GM12878 (cell line): Measurements from ENCODE around the gene MAP1LC3A. TPM values are rescaled to one million over a fixed set of nuclear protein-coding genes. Genes with fewer than 3 reads are reported as not detected.

Source experiments
- ATAC-seq: fragments of 200-7000 bp; cut with Tn5 transposase; 3 replicates; pipeline ENCODE4 v1.9.1; 2020; ENCODE audit warnings: mild to moderate bottlenecking, moderate library complexity
- Bru-seq: library from RNA; stranded (reverse); fragments of 400-500 nt; gene quantifications from one replicate; lab custom pipeline; 2021; lab: Mats Ljungman, UMichigan
- BruChase-seq, 2 experiments: library from RNA; stranded (reverse); fragments of 400-500 nt; gene quantifications; one replicate each; lab custom pipeline; 2021; lab: Mats Ljungman, UMichigan
- BruUV-seq: library from RNA; stranded (reverse); fragments of 400-500 nt; replicated peaks from 2 replicates; lab custom pipeline; 2021; lab: Mats Ljungman, UMichigan
- CTCF ChIA-PET: fragments of 300-600 bp; sonication (Branson Sonifier 250); formaldehyde crosslinking; extraction: SDS; loops from one replicate; lab custom pipeline; 2021; ENCODE audit warnings: inconsistent platforms; lab: Yijun Ruan, JAX
- POLR2A ChIA-PET: fragments of 350-600 bp; formaldehyde crosslinking; extraction: SDS; loops from one replicate; lab custom pipeline; 2021; ENCODE audit warnings: inconsistent platforms; lab: Charles Lee
- RAD21 ChIA-PET: fragments of 300-600 bp; sonication (Branson Sonifier 250); formaldehyde crosslinking; loops from one replicate; lab custom pipeline; 2023; ENCODE audit warnings: antibody characterized with exemption; ENCODE audit not compliant: unreplicated experiment; lab: Charles Lee
- SMC1A ChIA-PET: fragments of 300-600 bp; sonication (Branson Sonifier 250); formaldehyde crosslinking; loops from one replicate; lab custom pipeline; 2023; ENCODE audit not compliant: unreplicated experiment, uncharacterized antibody; lab: Charles Lee
- DNase-seq: peaks from one replicate; pipeline ENCODE4 v3.0.0-alpha.2; 2011; ENCODE audit warnings: low read depth, low spot score
- FAIRE-seq: peaks from 3 replicates; lab custom pipeline; 2011; peaks lifted over from hg19 to GRCh38; lab: Jason Lieb, UNC
- H2AFZ ChIP-seq: 2 replicates; pipeline ENCODE4 v1.6.0; 2011; ENCODE audit warnings: low read depth, low read length, control low read depth; ENCODE audit not compliant: control insufficient read depth
- H3K27ac ChIP-seq: 2 replicates; pipeline ENCODE4 v1.5.1; 2011; ENCODE audit warnings: control low read depth; ENCODE audit not compliant: control insufficient read depth, insufficient read depth
- H3K27me3 ChIP-seq, 2 experiments: replicated peaks in 1 of 2; 2 replicates each; pipeline versions ENCODE4 v1.6.0 to v1.6.1; 2011; ENCODE audit warnings: low read length in 1 of 2; ENCODE audit not compliant: control insufficient read depth in 2 of 2, insufficient read depth in 2 of 2
- H3K36me3 ChIP-seq, 2 experiments: 2 replicates each; pipeline ENCODE4 v1.5.1; 2011; ENCODE audit warnings: low read length in 1 of 2; ENCODE audit not compliant: control insufficient read depth in 2 of 2, insufficient read depth in 2 of 2
- H3K4me1 ChIP-seq: 2 replicates; pipeline ENCODE4 v1.6.1; 2011; ENCODE audit warnings: mild to moderate bottlenecking, low read length, moderate library complexity, mixed read lengths; ENCODE audit not compliant: control insufficient read depth, insufficient read depth
- H3K4me2 ChIP-seq: 2 replicates; pipeline ENCODE4 v1.6.0; 2011; ENCODE audit warnings: control low read depth; ENCODE audit not compliant: control insufficient read depth, insufficient read depth
- H3K4me3 ChIP-seq: fragments of 200-600 bp; sonication (generic); 2 replicates; pipeline ENCODE4 v1.5.1; 2016
- H3K79me2 ChIP-seq: 2 replicates; pipeline ENCODE4 v1.6.0; 2011; ENCODE audit warnings: low read length; ENCODE audit not compliant: control insufficient read depth, insufficient read depth
- H3K9ac ChIP-seq: 2 replicates; pipeline ENCODE4 v1.8.0; 2011; ENCODE audit warnings: low read length, control low read depth, mixed read lengths; ENCODE audit not compliant: control insufficient read depth, insufficient read depth
- H3K9me3 ChIP-seq: replicated peaks from 3 replicates; pipeline ENCODE4 v1.5.1; 2011; ENCODE audit warnings: mild to moderate bottlenecking, low read length; ENCODE audit not compliant: control insufficient read depth, insufficient read depth
- H4K20me1 ChIP-seq: 2 replicates; pipeline ENCODE4 v1.6.0; 2011; ENCODE audit not compliant: control insufficient read depth, insufficient read depth
- CBX3 ChIP-seq: fragments of 200-600 bp; sonication (generic); IDR thresholded peaks from 2 replicates; pipeline ENCODE4 v1.6.1; 2016; ENCODE audit warnings: low read depth, borderline replicate concordance
- CBX5 ChIP-seq: sonication (generic); IDR thresholded peaks from 2 replicates; pipeline ENCODE4 v1.6.1; 2016; ENCODE audit warnings: low read depth, moderate library complexity, mild to moderate bottlenecking, inconsistent platforms
- CREM ChIP-seq: IDR thresholded peaks from 2 replicates; pipeline ENCODE4 v1.6.1; 2014; ENCODE audit warnings: antibody characterized with exemption, low read depth
- ESRRA ChIP-seq: IDR thresholded peaks from 2 replicates; pipeline ENCODE4 v1.6.1; 2012; ENCODE audit warnings: mild to moderate bottlenecking, low read length, improper control_type of control experiment
- IKZF2 ChIP-seq, 2 experiments: fragments of 450-650 bp; IDR thresholded peaks; 2 replicates each; pipeline ENCODE4 v1.6.1; 2017; ENCODE audit warnings: mild to moderate bottlenecking in 2 of 2, moderate library complexity in 2 of 2
- MTA3 ChIP-seq: IDR thresholded peaks from 2 replicates; pipeline ENCODE4 v1.6.1; 2012; ENCODE audit warnings: low read length, inconsistent platforms, borderline replicate concordance
- NRF1 ChIP-seq: conservative IDR thresholded peaks from 2 replicates; pipeline ENCODE4 v1.6.1; 2011; ENCODE audit warnings: mild to moderate bottlenecking, low read depth, low read length, improper control_type of control experiment
- PAX8 ChIP-seq: fragments of 450-650 bp; IDR thresholded peaks from 2 replicates; pipeline ENCODE4 v1.6.1; 2017; ENCODE audit warnings: mild to moderate bottlenecking, moderate library complexity
- POLR2A ChIP-seq: IDR thresholded peaks from 2 replicates; pipeline ENCODE4 v1.6.1; 2011; ENCODE audit warnings: low read depth, mild to moderate bottlenecking, low read length
- SRF ChIP-seq, 2 experiments: IDR thresholded peaks; 2 replicates each; pipeline ENCODE4 v1.6.1; 2011; ENCODE audit warnings: low read depth in 2 of 2, low read length in 2 of 2, mild to moderate bottlenecking in 1 of 2, moderate library complexity in 1 of 2
- ZZZ3 ChIP-seq: IDR thresholded peaks from 2 replicates; pipeline ENCODE4 v1.6.1; 2011; ENCODE audit warnings: low read depth; ENCODE audit not compliant: control insufficient read depth, insufficient read length
- WGBS: methylation state at CpG from one replicate; pipeline ENCODE4 v1.1.6; 2016; ENCODE audit warnings: low lambda C conversion rate; ENCODE audit not compliant: insufficient replicate concordance, insufficient coverage; ENCODE audit errors: missing lambda C conversion rate; 5-methylcytosine and 5-hydroxymethylcytosine counted together
- in situ Hi-C: fragments of 300-500 bp; cut with MboI; formaldehyde crosslinking; loops from 9 replicates; pipeline ENCODE4 v1.14.3; 2018; ENCODE audit warnings: mixed read lengths
- intact Hi-C: fragments of 100-400 bp; cut with micrococcal nuclease; formaldehyde crosslinking; loops from one replicate; pipeline ENCODE4 v1.14.2; 2022; ENCODE audit not compliant: unreplicated experiment
- long read RNA-seq, 2 experiments: library from polyadenylated mRNA; unstranded; transcript quantifications; one replicate each; pipeline ENCODE4 v2.0.0, GENCODE V29; 2019 to 2020
- polyA minus RNA-seq, 3 experiments: library from RNA; depleted of rRNA, polyadenylated mRNA; stranded (reverse); fragments of >200 nt; gene quantifications; 2 replicates each; pipeline ENCODE4 v1.2.3, GENCODE V29; 2011
- polyA plus RNA-seq, 11 experiments: library from polyadenylated mRNA; depleted of rRNA in 4 of 11; unstranded in 6 of 11; stranded (reverse) in 5 of 11; fragments of >200 nt; fragmentation: Nextera tagmentation in 4 of 11; fragmentation: Illumina TruSeq in 1 of 11; extraction: Ambion mirVana in 4 of 11; extraction: Trizol in 1 of 11; gene quantifications; 1 replicate in 1 of 11; 2 replicates in 10 of 11; pipeline versions ENCODE4 v1.2.1 to v1.2.3, GENCODE V29; 2011 to 2016; ENCODE audit warnings: inconsistent platforms in 2 of 11, missing spikeins in 2 of 11, low read depth in 1 of 11
- total RNA-seq, 4 experiments: library from RNA; depleted of rRNA in 3 of 4; stranded (reverse); fragments of >200 nt in 3 of 4; fragmentation: Illumina TruSeq in 1 of 4; extraction: Trizol in 1 of 4; gene quantifications; 2 replicates each; pipeline versions ENCODE4 v1.2.1 to v1.2.3, GENCODE V29; 2013 to 2021
- TF ChIP-seq, protein P1 (sequence below): IDR thresholded peaks from 2 replicates; pipeline ENCODE4 v1.6.1; 2012; ENCODE audit warnings: low read depth, low read length, improper control_type of control experiment
- TF ChIP-seq, protein P2 (sequence below): fragments of 450-650 bp; IDR thresholded peaks from 2 replicates; pipeline ENCODE4 v1.6.1; 2016; ENCODE audit warnings: mild to moderate bottlenecking
- TF ChIP-seq, protein P3 (sequence below): fragments of 450-650 bp; formaldehyde crosslinking; IDR thresholded peaks from 2 replicates; pipeline ENCODE4 v1.5.0; 2022; ENCODE audit warnings: mild to moderate bottlenecking, missing genetic modification characterization

Gene MAP1LC3A
- total RNA-seq (2013; cell fraction: nucleolus; rRNA removed), result not detected in 2 replicates
- total RNA-seq (2014; rRNA removed) (0.16 and 1.1 TPM in 2 replicates), total RNA-seq (2014; rRNA removed; fragmentation: Illumina TruSeq; extraction: Trizol) (0.27 TPM in 1 of 2 replicates, not detected in the other), total RNA-seq (2021) (0.44 and 0.69 TPM in 2 replicates), polyA plus RNA-seq (2011; rRNA removed) (not detected in 2 replicates), polyA plus RNA-seq (2014; fragmentation: Illumina TruSeq; extraction: Trizol) (not detected in 2 replicates), polyA plus RNA-seq (2014; fragmentation: Nextera tagmentation; extraction: Ambion mirVana) (not detected), polyA plus RNA-seq (2014; rRNA removed) (0.35 and 0.60 TPM in 2 replicates), polyA plus RNA-seq (2016; fragmentation: Nextera tagmentation; extraction: Ambion mirVana) (1 to 10 TPM in 1 of 2 experiments, under 1 TPM in 1; 0.33 to 1.2 TPM), polyA minus RNA-seq (2011; rRNA and poly(A)+ RNA removed) (not detected in 2 replicates), Bru-seq, nascent RNA (percentile 26 among the genes with signal in this experiment), BruChase-seq, experiment 1, labeled RNA remaining after a 6-hour chase (percentile 30 among the genes with signal in this experiment), BruChase-seq, experiment 2, labeled RNA remaining after a 2-hour chase (percentile 32 among the genes with signal in this experiment)
- polyA plus RNA-seq (2011; ENCODE audit: low read depth), result 0.45 TPM
- polyA plus RNA-seq (2011; cell fraction: cytosol; rRNA removed), result 0.07 and 0.15 TPM in 2 replicates
- 0.36 and 0.45 TPM in 2 replicates for polyA plus RNA-seq (2011; cell fraction: nucleus; rRNA removed)
- 1.5 and 2.5 TPM in 2 replicates for polyA plus RNA-seq (2012)
- polyA minus RNA-seq (2011; cell fraction: cytosol; rRNA and poly(A)+ RNA removed), result not detected in 2 replicates
- not detected in 2 replicates for polyA minus RNA-seq (2011; cell fraction: nucleus; rRNA and poly(A)+ RNA removed)
- long read RNA-seq, experiment 1, partial matches to known transcripts, result 0 of 1 reads
- long read RNA-seq, experiment 1, other reads (novel, unspliced or antisense), result 1 of 1 reads
- long read RNA-seq, experiment 2, partial matches to known transcripts, result 0 of 1 reads
- long read RNA-seq, experiment 2, other reads (novel, unspliced or antisense), result 0 of 1 reads

DNA sequence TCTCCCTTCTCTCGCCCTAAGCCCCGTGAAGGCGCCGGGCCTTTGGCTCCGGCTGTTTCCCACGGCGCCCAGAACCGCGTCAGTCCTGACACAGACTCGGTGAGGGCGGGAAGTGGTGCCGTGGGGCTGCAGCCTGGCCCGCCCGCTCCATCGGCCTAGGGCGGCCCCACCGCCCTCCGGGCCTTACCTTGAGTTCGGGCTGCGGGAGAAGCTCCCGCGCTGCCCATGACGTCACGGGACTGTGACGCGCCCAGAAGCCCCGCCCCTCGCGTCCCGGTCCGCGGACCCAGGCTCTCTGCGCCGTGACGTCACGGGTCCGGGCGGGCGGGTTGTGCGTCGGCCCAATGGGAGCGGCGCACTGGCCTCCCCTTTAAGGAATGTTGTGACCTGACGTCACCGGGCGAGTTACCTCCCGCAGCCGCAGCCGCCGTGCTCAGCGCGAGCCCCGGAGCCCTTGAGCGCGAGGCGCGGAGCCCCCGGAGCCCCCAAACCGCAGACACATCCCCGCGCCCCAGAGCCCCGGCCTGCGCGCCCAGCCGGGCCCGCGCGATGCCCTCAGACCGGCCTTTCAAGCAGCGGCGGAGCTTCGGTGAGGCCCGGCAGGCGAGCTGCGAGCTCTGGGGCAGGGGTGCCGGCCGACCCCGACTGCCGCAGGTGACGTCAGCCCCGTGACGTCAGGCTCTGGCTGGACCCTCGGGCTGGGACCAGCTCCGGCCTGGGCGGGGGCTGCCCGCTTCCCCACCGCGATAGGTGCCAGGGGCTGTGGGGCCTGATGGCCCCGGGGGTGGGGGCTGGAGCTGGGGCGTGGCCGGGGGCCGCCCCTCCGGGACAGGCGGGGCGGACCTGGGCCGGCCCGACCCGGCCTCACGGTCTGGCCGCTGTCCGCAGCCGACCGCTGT, at the start of gene MAP1LC3A:
TSS of gene MAP1LC3A (plus strand) at position 399 of the 899 bp plus-strand sequence. CDS start at position 550, 151 bp downstream.
- peaks cover 0 to 2% of the 10 kb centered on the region in 2 experiments; a peak in 2 of 4 replicates for H3K36me3 ChIP-seq
- no peaks in the 10 kb centered on the region for H4K20me1 ChIP-seq
- peak within 1 kb of the TSS; percentile 86 for H3K4me2 ChIP-seq
- peak within 1 kb of the TSS; percentile 96 for H2AFZ ChIP-seq
- no peaks in the 10 kb centered on the region for H3K27me3 ChIP-seq
- SMC1A ChIA-PET, result interaction anchor here (0.9 kb wide), 1 partner anchor 117 kb away, joined by 3 read pairs; no protein-coding TSS in a partner anchor
- 32% methylated on average over 85 of the region's 103 CpGs for WGBS
- RAD21 ChIA-PET, result interaction anchor here (0.6 to 0.8 kb wide), 2 partner anchors 211 to 308 kb away, joined by 3 read pairs; no protein-coding TSS in a partner anchor
- intact Hi-C loops (no loop called here), in situ Hi-C loops (no loop called here)
- POLR2A ChIA-PET, result interaction anchor here (1.3 kb wide), 1 partner anchor 146 kb away, joined by 4 read pairs; the partner anchor contains the start of gene TP53INP2
- H3K9me3 ChIP-seq, result no peaks in the 10 kb centered on the region
- H3K79me2 ChIP-seq, result no peaks in the 10 kb centered on the region
- no peaks in the 10 kb centered on the region for H3K4me1 ChIP-seq
- H3K9ac ChIP-seq, result peak within 1 kb of the TSS; percentile 64
- FAIRE-seq (no peak), ATAC-seq (peak; percentile 85), DNase-seq (no peak)
- CTCF ChIA-PET, result interaction anchor here (1.0 to 1.6 kb wide), 7 partner anchors 20 to 256 kb away, joined by 3 to 11 read pairs (median 4); no protein-coding TSS in a partner anchor
- peak within 1 kb of the TSS; percentile 61 for H3K4me3 ChIP-seq
- H3K27ac ChIP-seq, result 0 out of 2 replicates have a peak within 1 kb of the TSS, but pooled peaks have one; percentile 22
- no TSS peak for BruUV-seq
- no peak for TF ChIP-seq NRF1
- TF ChIP-seq CBX3, result no peak
- no peak for TF ChIP-seq ESRRA
- TF ChIP-seq IKZF2 (IDR thresholded peaks at IDR 0.05), result no peak
- TF ChIP-seq SRF (IDR thresholded peaks at IDR 0.05; ENCODE audit: low read depth in 2 of 2, low read length in 2 of 2), result no peak
- TF ChIP-seq, protein P1, sequence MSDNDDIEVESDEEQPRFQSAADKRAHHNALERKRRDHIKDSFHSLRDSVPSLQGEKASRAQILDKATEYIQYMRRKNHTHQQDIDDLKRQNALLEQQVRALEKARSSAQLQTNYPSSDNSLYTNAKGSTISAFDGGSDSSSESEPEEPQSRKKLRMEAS, result no peak
- peak; percentile 96 for TF ChIP-seq CREM
- TF ChIP-seq, protein P2, sequence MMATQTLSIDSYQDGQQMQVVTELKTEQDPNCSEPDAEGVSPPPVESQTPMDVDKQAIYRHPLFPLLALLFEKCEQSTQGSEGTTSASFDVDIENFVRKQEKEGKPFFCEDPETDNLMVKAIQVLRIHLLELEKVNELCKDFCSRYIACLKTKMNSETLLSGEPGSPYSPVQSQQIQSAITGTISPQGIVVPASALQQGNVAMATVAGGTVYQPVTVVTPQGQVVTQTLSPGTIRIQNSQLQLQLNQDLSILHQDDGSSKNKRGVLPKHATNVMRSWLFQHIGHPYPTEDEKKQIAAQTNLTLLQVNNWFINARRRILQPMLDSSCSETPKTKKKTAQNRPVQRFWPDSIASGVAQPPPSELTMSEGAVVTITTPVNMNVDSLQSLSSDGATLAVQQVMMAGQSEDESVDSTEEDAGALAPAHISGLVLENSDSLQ, result no peak
- no peak for TF ChIP-seq MTA3
- TF ChIP-seq PAX8, result no peak
- TF ChIP-seq, protein P3, sequence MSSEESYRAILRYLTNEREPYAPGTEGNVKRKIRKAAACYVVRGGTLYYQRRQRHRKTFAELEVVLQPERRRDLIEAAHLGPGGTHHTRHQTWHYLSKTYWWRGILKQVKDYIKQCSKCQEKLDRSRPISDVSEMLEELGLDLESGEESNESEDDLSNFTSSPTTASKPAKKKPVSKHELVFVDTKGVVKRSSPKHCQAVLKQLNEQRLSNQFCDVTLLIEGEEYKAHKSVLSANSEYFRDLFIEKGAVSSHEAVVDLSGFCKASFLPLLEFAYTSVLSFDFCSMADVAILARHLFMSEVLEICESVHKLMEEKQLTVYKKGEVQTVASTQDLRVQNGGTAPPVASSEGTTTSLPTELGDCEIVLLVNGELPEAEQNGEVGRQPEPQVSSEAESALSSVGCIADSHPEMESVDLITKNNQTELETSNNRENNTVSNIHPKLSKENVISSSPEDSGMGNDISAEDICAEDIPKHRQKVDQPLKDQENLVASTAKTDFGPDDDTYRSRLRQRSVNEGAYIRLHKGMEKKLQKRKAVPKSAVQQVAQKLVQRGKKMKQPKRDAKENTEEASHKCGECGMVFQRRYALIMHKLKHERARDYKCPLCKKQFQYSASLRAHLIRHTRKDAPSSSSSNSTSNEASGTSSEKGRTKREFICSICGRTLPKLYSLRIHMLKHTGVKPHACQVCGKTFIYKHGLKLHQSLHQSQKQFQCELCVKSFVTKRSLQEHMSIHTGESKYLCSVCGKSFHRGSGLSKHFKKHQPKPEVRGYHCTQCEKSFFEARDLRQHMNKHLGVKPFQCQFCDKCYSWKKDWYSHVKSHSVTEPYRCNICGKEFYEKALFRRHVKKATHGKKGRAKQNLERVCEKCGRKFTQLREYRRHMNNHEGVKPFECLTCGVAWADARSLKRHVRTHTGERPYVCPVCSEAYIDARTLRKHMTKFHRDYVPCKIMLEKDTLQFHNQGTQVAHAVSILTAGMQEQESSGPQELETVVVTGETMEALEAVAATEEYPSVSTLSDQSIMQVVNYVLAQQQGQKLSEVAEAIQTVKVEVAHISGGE (CRISPR knock-in tag), result no peak
- no peak for TF ChIP-seq ZZZ3
- TF ChIP-seq POLR2A, result peak; percentile 57
- no peak for TF ChIP-seq CBX5
